Gastrocnemius medialis (tissue), 4 donors: Measurements from ENCODE around the gene TMEM53.

ENCODE experiments used
- POLR2A ChIP-seq, 2 donors: fragments of 450-650 bp; IDR thresholded peaks; one replicate each; pipeline ENCODE4 v1.6.1; 2017; ENCODE audit warnings: antibody characterized with exemption in 2 of 2, mild to moderate bottlenecking in 2 of 2, moderate library complexity in 2 of 2
- TF ChIP-seq, protein P1 (sequence below), 5 experiments: fragments of 450-650 bp in 3 of 5; fragments of 200-600 bp in 2 of 5; sonication (generic) in 2 of 5; IDR thresholded peaks in 4 of 5; conservative IDR thresholded peaks in 1 of 5; 1 replicate in 4 of 5; 2 replicates in 1 of 5; pipeline ENCODE4 v1.5.1; 2016 to 2019; ENCODE audit warnings: antibody characterized with exemption in 5 of 5, mild to moderate bottlenecking in 3 of 5, moderate library complexity in 3 of 5

- TF ChIP-seq, protein P1, sequence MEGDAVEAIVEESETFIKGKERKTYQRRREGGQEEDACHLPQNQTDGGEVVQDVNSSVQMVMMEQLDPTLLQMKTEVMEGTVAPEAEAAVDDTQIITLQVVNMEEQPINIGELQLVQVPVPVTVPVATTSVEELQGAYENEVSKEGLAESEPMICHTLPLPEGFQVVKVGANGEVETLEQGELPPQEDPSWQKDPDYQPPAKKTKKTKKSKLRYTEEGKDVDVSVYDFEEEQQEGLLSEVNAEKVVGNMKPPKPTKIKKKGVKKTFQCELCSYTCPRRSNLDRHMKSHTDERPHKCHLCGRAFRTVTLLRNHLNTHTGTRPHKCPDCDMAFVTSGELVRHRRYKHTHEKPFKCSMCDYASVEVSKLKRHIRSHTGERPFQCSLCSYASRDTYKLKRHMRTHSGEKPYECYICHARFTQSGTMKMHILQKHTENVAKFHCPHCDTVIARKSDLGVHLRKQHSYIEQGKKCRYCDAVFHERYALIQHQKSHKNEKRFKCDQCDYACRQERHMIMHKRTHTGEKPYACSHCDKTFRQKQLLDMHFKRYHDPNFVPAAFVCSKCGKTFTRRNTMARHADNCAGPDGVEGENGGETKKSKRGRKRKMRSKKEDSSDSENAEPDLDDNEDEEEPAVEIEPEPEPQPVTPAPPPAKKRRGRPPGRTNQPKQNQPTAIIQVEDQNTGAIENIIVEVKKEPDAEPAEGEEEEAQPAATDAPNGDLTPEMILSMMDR (IDR thresholded peaks at IDR 0.05 in 4 of 5, conservative IDR thresholded peaks at IDR 0.05 in 1 of 5), result no peak
- TF ChIP-seq POLR2A (IDR thresholded peaks at IDR 0.05), result no peak
These were observed 43.0 kb downstream of the TMEM53 start for GRCh38 chr1:44631333-44631646.
